ENCODE measurements around the gene DUSP7. TPM values are rescaled to one million over a fixed set of nuclear protein-coding genes. Genes with fewer than 3 reads are reported as not detected.

DUSP7 gene
- total RNA-seq, 1 experiment from 2014 or later: 13.1 TPM

DNA sequence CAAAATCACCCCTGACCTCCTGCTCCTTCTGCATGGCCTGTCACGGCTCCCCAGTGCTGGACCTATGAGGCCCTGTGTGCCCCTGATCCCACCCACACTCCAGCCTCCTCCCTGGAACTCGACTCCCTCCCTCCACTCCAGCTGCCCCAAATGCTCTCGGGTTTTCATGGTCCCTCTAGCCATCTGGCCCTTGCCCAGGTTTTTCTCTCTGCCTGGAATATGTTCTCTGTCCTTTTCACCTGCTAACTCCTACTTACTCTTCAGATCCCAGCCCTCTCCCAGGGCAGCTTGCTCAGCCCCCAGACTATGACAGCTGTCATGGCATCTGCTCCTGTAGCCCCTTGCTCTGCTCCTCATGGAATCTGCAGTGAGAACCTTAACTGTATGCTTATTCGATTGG is 30.3 kb downstream of the DUSP7 start:
- no peak overlapping the region for H3K27ac ChIP-seq (ENCODE audit: low read length)
- intact Hi-C loops (cut with micrococcal nuclease; ENCODE audit: unreplicated experiment) (no loop called here), in situ Hi-C loops (cut with HindIII; ENCODE audit: low pct_unique_long_range_greater_than_20kb, low sequenced_read_pairs) (no loop called here)
- no peak overlapping the region for H3K4me3 ChIP-seq (ENCODE audit: low read depth in 2 of 2, low read length in 2 of 2)
- H3K27me3 ChIP-seq (ENCODE audit: control insufficient read depth, insufficient read depth, low read length): no peaks in the 10 kb centered on the region
- BruUV-seq (replicated peaks): no TSS peak
- H3K4me1 ChIP-seq (ENCODE audit: control insufficient read depth, insufficient read depth, low read length): no peaks in the 10 kb centered on the region
- DNase-seq (ENCODE audit: low read depth, low spot score) (no peak), ATAC-seq (no peak)
- no peaks in the 10 kb centered on the region for H3K36me3 ChIP-seq (ENCODE audit: control insufficient read depth, insufficient read depth, low read length)
- H3K9me3 ChIP-seq (ENCODE audit: control insufficient read depth, insufficient read depth, low read depth, low read length): no peaks in the 10 kb centered on the region
- POLR2A ChIA-PET: no interaction called here
- TF ChIP-seq SIN3A (IDR thresholded peaks at IDR 0.05; ENCODE audit: borderline replicate concordance, insufficient read depth, low read depth, low read length) (no peak), POLR2AphosphoS5 (IDR thresholded peaks at IDR 0.05; ENCODE audit: low read depth, low read length) (no peak), REST (IDR thresholded peaks at IDR 0.05; ENCODE audit: insufficient read depth in 1 of 2, low read depth in 2 of 2, low read length in 1 of 2) (no peak), TCF7L2 (IDR thresholded peaks at IDR 0.05; ENCODE audit: low read depth, low read length) (no peak)
- TF ChIP-seq, protein P1, sequence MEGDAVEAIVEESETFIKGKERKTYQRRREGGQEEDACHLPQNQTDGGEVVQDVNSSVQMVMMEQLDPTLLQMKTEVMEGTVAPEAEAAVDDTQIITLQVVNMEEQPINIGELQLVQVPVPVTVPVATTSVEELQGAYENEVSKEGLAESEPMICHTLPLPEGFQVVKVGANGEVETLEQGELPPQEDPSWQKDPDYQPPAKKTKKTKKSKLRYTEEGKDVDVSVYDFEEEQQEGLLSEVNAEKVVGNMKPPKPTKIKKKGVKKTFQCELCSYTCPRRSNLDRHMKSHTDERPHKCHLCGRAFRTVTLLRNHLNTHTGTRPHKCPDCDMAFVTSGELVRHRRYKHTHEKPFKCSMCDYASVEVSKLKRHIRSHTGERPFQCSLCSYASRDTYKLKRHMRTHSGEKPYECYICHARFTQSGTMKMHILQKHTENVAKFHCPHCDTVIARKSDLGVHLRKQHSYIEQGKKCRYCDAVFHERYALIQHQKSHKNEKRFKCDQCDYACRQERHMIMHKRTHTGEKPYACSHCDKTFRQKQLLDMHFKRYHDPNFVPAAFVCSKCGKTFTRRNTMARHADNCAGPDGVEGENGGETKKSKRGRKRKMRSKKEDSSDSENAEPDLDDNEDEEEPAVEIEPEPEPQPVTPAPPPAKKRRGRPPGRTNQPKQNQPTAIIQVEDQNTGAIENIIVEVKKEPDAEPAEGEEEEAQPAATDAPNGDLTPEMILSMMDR (IDR thresholded peaks at IDR 0.05): no peak
- CTCF ChIA-PET: no interaction called here

DNA sequence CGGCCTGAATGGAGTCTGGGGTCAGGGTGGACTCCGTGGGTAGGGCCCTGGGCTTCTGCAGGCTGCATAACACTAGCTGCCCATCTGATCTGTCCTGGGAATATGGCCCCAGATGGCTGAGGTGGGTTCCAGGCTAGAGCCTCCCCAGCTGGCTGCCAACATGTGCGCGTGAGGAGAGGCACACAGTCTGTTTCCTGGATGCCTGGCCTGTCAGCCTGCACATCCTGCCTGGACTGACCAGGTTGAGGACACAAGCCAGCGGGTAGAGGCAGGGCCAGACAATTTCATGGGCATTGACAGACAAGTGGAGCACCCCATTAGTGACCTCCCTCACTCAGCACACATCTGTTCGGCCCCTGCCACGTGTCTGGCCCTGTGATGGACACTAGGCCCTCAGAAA is 30.9 kb downstream of the DUSP7 start:
- no peak overlapping the region for H3K4me3 ChIP-seq (ENCODE audit: low read depth in 2 of 2, low read length in 2 of 2)
- intact Hi-C loops (cut with micrococcal nuclease; ENCODE audit: unreplicated experiment): no loop called here
- DNase-seq (ENCODE audit: low read depth, low spot score) (no peak), ATAC-seq (no peak)
- in situ Hi-C loops (cut with HindIII; ENCODE audit: low pct_unique_long_range_greater_than_20kb, low sequenced_read_pairs): no loop called here
- BruUV-seq (replicated peaks): no TSS peak
- H3K36me3 ChIP-seq (ENCODE audit: control insufficient read depth, insufficient read depth, low read length): no peaks in the 10 kb centered on the region
- ChIA-PET POLR2A (no interaction called here), CTCF (no interaction called here)
- no peaks in the 10 kb centered on the region for H3K9me3 ChIP-seq (ENCODE audit: control insufficient read depth, insufficient read depth, low read depth, low read length)
- TF ChIP-seq REST (IDR thresholded peaks at IDR 0.05; ENCODE audit: insufficient read depth in 1 of 2, low read depth in 2 of 2, low read length in 1 of 2): no peak
- TF ChIP-seq, protein P1 (IDR thresholded peaks at IDR 0.05): no peak
- no peak for TF ChIP-seq POLR2AphosphoS5 (IDR thresholded peaks at IDR 0.05; ENCODE audit: low read depth, low read length)
- TF ChIP-seq SIN3A (IDR thresholded peaks at IDR 0.05; ENCODE audit: borderline replicate concordance, insufficient read depth, low read depth, low read length): no peak
- TF ChIP-seq TCF7L2 (IDR thresholded peaks at IDR 0.05; ENCODE audit: low read depth, low read length): no peak
- H3K4me1 ChIP-seq (ENCODE audit: control insufficient read depth, insufficient read depth, low read length): no peaks in the 10 kb centered on the region
- H3K27me3 ChIP-seq (ENCODE audit: control insufficient read depth, insufficient read depth, low read length): no peaks in the 10 kb centered on the region
- no peak overlapping the region for H3K27ac ChIP-seq (ENCODE audit: low read length)
